EH (cell line): ENCODE measurements around the gene MYO19.
"Not testable (repeated sequence)": the region's sequence is repeated elsewhere in the genome, so short reads cannot be mapped to it uniquely, and the experiment has no call there.

ENCODE experiments used
- DNase-seq: peaks from one replicate; pipeline ENCODE4 v3.0.0-alpha.2; 2015; ENCODE audit warnings: low read depth

The MYO19 gene

DNA sequence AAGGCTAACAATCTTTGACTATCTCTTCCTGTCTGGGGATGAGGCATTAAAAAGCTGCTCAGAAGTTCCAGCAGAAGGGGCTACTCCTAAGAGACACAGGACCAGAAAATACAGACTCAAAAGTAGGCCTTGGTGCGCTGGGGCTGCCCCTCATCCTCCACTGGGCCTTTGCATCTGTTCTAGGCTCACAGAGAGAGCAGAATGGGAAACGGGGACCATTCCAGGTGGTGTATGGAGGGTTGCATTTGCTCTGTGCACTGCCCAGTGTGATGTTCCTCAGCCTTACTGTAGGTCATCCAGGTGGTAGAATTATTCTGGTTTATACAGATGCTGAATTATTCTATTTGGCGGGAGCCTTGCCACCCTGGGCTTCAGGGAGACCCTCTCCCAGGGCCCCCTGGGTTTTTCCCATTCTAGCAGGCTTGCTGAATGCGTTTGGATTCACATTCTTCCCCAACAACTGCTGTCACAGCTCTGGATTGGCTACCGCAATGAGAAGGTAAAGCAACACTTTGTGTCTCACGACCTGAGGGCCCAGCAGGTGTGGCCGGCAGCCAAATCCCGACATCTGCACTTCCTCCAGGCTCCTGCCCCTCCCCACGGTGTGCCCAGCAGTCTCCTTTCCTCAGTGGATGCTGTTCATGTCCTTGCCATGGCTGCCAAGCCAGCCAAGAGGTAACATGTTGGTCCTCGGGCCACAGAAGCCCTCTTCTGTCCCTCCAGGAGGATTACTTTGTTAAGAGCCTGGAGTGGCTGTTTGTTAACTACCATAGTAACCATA, 73.1 kb downstream of the MYO19 start:
- no peak for DNase-seq

DNA sequence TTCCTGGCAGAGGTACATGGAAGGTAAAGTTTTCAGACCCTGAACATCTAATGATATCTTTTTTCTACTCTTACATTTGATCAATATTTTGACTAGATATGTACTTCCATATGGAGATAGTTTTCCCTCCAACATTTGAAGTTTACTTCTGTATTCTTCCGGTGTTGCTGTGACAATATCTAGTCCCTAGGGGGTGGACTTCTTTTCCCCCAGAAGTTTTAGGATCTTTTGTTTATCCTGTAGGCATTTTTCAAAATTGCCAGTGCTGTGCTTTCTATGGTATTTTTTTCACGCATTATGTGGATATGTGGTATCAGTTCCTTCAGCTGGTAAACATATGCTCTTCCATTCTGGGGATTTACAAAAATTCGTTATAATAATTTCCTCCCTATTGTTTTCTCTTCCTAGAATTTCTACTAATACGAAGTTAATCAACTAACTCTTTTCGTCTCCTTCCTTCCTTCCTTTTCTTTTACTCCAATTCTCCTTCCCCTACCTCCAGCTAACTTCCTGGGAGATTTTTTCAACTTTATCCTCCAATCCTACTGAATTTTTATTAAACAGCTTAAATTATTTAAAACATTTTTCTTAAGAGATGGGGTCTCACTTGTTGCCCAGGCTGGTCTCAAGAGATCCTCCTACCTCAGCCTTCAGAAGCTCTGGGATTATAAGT, 74.3 kb downstream of the MYO19 start:
- no peak for DNase-seq

DNA sequence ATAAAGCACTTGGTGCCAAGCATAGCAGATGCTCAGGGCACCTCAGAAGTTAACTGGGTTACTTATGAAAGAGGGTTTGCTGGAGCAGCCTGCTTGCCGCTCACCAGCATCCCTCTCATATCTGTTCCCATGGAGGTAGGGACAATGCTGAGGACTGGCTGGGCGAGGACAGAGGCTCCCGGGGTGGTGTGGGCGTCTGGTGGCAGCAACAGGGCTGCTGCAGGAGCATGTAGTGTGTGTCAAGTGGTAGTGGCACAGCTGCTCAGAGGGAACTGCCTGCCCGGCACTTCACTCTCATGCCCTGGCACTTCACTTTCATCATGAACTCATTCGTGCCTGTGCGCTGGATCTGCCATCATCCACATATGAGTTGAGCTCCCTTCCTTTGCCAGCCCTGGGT, 75.1 kb downstream of the MYO19 start:
- DNase-seq, result no peak

DNA sequence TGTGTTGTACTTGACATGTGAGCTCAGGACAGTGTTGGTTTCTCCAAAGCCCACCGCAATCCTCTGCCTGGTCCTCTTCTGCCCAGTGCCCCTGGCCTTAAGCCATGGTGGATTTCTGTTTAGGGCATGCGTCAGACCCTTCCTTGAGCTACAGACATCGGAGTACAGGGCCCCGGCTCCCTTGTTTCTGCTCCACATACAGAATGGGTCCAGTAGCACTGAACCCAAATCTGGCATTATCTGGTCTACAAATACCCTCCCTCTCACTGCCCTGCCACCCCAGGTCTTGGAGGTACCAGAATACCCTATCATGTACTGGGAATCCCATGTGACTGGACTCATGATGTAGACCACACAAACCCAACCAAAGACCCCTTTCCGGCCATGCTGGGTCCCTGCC, 75.6 kb downstream of the MYO19 start:
- DNase-seq, result no peak

DNA sequence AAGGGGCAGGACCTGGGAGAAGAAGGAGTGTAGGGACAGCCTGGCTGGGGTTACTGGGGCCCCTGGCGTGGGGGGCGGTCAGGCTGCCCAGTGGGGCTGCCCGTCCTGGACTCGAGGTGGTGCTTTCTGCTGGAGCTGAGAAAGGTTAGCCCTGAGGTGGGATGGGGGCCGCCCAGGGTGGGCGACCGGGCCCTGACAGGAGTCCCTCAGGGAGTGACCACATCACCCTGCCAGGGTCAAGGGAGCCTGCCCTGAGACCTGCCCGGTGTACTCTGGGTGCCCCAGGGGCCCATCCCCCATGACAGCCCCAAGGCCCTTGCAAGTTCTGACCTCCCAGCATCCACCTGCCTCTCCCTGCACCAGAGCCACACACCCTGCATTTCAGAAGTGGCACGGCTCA, 77.0 kb downstream of the MYO19 start:
- DNase-seq, result not testable (repeated sequence)

DNA sequence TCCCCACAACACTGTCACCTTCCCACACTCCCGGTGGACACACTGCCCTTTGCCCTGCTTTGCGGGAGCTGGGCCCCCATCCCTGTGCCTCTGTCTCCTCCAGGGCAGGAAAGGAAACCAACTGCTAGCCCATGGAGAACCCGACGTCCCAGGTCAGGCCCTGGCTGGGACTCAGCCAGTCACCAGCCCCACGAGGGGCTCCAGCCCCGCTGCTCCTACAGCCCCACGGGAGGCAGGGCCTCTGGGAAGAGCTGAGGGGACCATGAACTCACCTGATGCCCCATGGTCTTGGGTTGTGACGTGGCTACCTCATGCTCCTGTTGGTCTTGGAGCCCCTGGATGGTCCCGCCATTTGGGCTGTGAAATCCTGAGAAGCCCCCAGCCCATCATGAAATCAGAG, 81.8 kb downstream of the MYO19 start:
- DNase-seq, result not testable (repeated sequence)

DNA sequence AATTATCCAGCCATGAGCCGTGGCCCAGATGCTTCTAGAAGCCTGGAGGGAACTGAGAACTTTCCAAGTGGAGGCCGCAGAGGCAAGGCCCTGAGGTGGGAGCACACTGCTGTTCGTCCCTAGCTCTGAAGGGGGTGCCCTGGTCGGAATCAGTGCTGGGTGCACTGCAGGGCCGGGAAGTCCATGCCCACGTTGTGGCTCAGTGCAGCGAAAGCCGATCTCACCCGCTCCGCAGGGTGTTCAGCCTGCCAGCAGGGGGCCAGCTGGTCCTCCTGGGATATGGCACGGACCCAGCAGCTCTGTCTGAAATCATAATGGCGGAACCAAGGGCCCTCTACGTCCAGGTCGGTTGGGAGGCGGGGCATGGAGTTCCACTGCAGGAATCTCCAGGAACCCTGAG, 84.7 kb downstream of the MYO19 start:
- not testable (repeated sequence) for DNase-seq
